GM10266 (cell line): ENCODE measurements around the gene TEAD1.

Experiments
- DNase-seq: peaks from one replicate; pipeline ENCODE4 v3.0.0; 2012; ENCODE audit errors: extremely low spot score
- TF ChIP-seq, protein P1 (sequence below): IDR thresholded peaks from 2 replicates; pipeline ENCODE4 v1.5.1; 2012; ENCODE audit warnings: mild to moderate bottlenecking, low read depth; ENCODE audit not compliant: control insufficient read depth, insufficient read depth; ENCODE audit errors: missing control alignments

Gene TEAD1

DNA sequence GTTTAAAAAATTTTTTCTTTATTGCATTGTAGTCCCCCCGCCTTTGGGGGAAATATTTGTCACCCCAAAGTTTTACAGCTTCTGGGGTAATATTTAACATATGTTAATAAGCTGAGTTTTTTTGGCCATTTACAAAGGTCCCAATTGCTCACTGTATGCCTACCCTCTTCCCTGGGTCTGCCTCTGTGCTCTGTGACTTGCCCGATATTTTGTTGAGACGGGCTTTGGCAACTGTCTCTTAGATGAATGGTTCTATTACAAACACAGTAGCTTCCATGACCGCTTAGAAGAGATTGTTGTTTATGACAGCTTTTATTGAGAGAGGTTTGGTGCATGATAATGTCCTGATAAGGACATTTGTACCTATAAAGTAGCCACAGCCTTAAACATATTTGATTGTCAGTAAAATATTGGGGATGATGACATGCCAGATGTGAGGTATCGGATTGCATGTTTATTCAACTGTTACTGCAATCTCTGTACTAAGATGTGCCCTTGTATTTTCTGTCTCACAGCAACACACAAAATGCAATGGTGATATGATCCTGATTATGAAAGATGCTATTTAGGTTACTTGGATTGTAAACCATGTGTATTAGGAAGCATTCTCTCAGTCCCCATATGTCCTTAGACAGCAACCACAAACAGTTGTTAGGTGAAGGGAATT, 103.1 kb downstream of the TEAD1 start:
- no peak for DNase-seq
- TF ChIP-seq, protein P1, sequence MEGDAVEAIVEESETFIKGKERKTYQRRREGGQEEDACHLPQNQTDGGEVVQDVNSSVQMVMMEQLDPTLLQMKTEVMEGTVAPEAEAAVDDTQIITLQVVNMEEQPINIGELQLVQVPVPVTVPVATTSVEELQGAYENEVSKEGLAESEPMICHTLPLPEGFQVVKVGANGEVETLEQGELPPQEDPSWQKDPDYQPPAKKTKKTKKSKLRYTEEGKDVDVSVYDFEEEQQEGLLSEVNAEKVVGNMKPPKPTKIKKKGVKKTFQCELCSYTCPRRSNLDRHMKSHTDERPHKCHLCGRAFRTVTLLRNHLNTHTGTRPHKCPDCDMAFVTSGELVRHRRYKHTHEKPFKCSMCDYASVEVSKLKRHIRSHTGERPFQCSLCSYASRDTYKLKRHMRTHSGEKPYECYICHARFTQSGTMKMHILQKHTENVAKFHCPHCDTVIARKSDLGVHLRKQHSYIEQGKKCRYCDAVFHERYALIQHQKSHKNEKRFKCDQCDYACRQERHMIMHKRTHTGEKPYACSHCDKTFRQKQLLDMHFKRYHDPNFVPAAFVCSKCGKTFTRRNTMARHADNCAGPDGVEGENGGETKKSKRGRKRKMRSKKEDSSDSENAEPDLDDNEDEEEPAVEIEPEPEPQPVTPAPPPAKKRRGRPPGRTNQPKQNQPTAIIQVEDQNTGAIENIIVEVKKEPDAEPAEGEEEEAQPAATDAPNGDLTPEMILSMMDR, result no peak

DNA sequence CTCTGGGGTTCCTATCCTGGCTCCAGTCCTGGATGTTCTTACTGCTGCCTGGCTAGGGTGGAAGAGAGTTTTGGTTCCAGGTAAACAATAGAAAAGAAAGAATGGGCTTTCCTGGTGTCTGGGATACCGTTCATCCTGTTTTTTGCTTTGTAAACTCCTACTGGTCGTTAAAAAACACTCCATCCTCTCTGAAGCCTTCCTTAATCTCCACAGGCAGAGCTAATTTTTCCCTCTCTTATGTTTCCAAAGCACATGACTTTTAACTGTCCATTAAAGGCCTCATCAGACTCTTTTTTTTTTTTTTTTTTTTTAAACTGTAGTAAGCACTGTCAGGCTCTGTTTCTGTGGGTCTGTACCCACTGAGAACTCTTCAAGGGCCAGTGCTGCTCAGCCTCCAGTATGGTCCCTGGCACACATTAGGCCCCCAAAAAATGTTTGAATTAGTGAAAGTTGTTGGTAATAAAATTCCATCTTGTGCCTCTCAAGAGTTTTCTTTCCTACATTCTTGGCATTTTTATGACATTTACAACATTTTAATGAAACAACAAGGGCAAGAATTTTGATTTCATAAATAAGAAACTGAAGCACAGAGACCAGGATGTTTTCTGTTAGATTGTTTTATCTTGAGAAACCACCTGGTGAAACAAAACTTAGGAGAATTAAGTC, 104.2 kb downstream of the TEAD1 start:
- no peak for DNase-seq
- TF ChIP-seq, protein P1, result no peak

- no peak for DNase-seq
- TF ChIP-seq, protein P1, result no peak
Measured at GRCh38 chr11:12783765-12784164, 109.5 kb downstream of the TEAD1 start.

- no peak for DNase-seq
- TF ChIP-seq, protein P1, result no peak
Measured at GRCh38 chr11:12784445-12784844, 110.2 kb downstream of the TEAD1 start.

GRCh38 chr11:12784987-12785386, 110.8 kb downstream of the TEAD1 start:
- no peak for DNase-seq
- TF ChIP-seq, protein P1, result no peak

GRCh38 chr11:12785901-12786300, 111.7 kb downstream of the TEAD1 start:
- no peak for DNase-seq
- TF ChIP-seq, protein P1, result no peak

- DNase-seq, result no peak
- TF ChIP-seq, protein P1, result no peak
Measured at GRCh38 chr11:12786450-12786849, 112.2 kb downstream of the TEAD1 start.
